22Rv1 (cell line): ENCODE data around the gene VSIR.

Source experiments
- ZFX ChIP-seq: fragments of 450-650 bp; IDR thresholded peaks from 2 replicates; pipeline ENCODE4 v1.6.1; 2017; ENCODE audit warnings: antibody characterized with exemption, borderline replicate concordance
- TF ChIP-seq, protein P1 (sequence below): fragments of 450-650 bp; IDR thresholded peaks from 2 replicates; pipeline ENCODE4 v1.5.1; 2017; ENCODE audit warnings: mild to moderate bottlenecking

- TF ChIP-seq, protein P1, sequence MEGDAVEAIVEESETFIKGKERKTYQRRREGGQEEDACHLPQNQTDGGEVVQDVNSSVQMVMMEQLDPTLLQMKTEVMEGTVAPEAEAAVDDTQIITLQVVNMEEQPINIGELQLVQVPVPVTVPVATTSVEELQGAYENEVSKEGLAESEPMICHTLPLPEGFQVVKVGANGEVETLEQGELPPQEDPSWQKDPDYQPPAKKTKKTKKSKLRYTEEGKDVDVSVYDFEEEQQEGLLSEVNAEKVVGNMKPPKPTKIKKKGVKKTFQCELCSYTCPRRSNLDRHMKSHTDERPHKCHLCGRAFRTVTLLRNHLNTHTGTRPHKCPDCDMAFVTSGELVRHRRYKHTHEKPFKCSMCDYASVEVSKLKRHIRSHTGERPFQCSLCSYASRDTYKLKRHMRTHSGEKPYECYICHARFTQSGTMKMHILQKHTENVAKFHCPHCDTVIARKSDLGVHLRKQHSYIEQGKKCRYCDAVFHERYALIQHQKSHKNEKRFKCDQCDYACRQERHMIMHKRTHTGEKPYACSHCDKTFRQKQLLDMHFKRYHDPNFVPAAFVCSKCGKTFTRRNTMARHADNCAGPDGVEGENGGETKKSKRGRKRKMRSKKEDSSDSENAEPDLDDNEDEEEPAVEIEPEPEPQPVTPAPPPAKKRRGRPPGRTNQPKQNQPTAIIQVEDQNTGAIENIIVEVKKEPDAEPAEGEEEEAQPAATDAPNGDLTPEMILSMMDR, result no peak
- TF ChIP-seq ZFX, result no peak
Observed at GRCh38 chr10:71778071-71778825, 4.9 kb upstream of the VSIR start.
